H9 (cell line): ENCODE results near the gene SLC52A3. TPM values are rescaled to one million over a fixed set of nuclear protein-coding genes. Genes with fewer than 3 reads are reported as not detected.

ENCODE experiments used
- DNase-seq: peaks from one replicate; pipeline ENCODE4 v3.0.0-alpha.2; 2017
- H2AFZ ChIP-seq: one replicate; pipeline ENCODE4 v1.6.1; 2013; ENCODE audit warnings: mild to moderate bottlenecking, low read length, control low read depth, moderate library complexity
- H2AK5ac ChIP-seq: 2 replicates; pipeline ENCODE4 v1.6.1; 2013; ENCODE audit warnings: low read length, control low read depth, mixed read lengths; ENCODE audit not compliant: insufficient read length
- H2BK120ac ChIP-seq: one replicate; pipeline ENCODE4 v1.6.1; 2013; ENCODE audit warnings: low read depth, mild to moderate bottlenecking, low read length, control low read depth, inconsistent platforms; ENCODE audit not compliant: poor library complexity, severe bottlenecking
- H2BK12ac ChIP-seq: 2 replicates; pipeline ENCODE4 v1.6.1; 2013; ENCODE audit warnings: low read length, control low read depth, mixed read lengths, low read depth; ENCODE audit not compliant: insufficient read length
- H2BK15ac ChIP-seq: 2 replicates; pipeline ENCODE4 v1.6.1; 2013; ENCODE audit warnings: low read depth, low read length, control low read depth
- H2BK20ac ChIP-seq: one replicate; pipeline ENCODE4 v1.6.1; 2013; ENCODE audit warnings: low read depth, mild to moderate bottlenecking, low read length, control low read depth, inconsistent platforms; ENCODE audit not compliant: poor library complexity, severe bottlenecking
- H2BK5ac ChIP-seq: 2 replicates; pipeline ENCODE4 v1.6.1; 2013; ENCODE audit warnings: low read length, control low read depth, mixed read lengths; ENCODE audit not compliant: insufficient read length
- H3K14ac ChIP-seq: 2 replicates; pipeline ENCODE4 v1.6.1; 2013; ENCODE audit warnings: low read length, control low read depth; ENCODE audit not compliant: insufficient read depth
- H3K18ac ChIP-seq: 2 replicates; pipeline ENCODE4 v1.6.1; 2013; ENCODE audit warnings: low read depth, mild to moderate bottlenecking, mixed read lengths, low read length, control low read depth; ENCODE audit not compliant: insufficient read length
- H3K23ac ChIP-seq: 2 replicates; pipeline ENCODE4 v1.6.1; 2013; ENCODE audit warnings: low read length, control low read depth, mixed read lengths, low read depth; ENCODE audit not compliant: insufficient read length
- H3K23me2 ChIP-seq: 2 replicates; pipeline ENCODE4 v1.6.1; 2013; ENCODE audit warnings: low read depth, mild to moderate bottlenecking, mixed read lengths, low read length, control low read depth; ENCODE audit not compliant: insufficient read length, poor library complexity, severe bottlenecking
- H3K27ac ChIP-seq: 2 replicates; pipeline ENCODE4 v1.5.1; 2013; ENCODE audit warnings: low read length, control low read depth, mixed read lengths, low read depth; ENCODE audit not compliant: insufficient read length
- H3K27me3 ChIP-seq: 2 replicates; pipeline ENCODE4 v1.6.1; 2013; ENCODE audit warnings: low read length, control low read depth, inconsistent platforms; ENCODE audit not compliant: insufficient read depth
- H3K4ac ChIP-seq: 2 replicates; pipeline ENCODE4 v1.6.1; 2013; ENCODE audit warnings: low read depth, mild to moderate bottlenecking, control low read depth, inconsistent platforms, low read length, moderate library complexity
- H3K4me1 ChIP-seq: 2 replicates; pipeline ENCODE4 v1.6.1; 2013; ENCODE audit warnings: low read length, control low read depth, inconsistent platforms; ENCODE audit not compliant: insufficient read depth
- H3K4me2 ChIP-seq: 2 replicates; pipeline ENCODE4 v1.6.1; 2013; ENCODE audit warnings: low read length, control low read depth, mixed read lengths; ENCODE audit not compliant: insufficient read length, insufficient read depth
- H3K56ac ChIP-seq: 2 replicates; pipeline ENCODE4 v1.6.1; 2013; ENCODE audit warnings: low read depth, mild to moderate bottlenecking, mixed read lengths, low read length, control low read depth; ENCODE audit not compliant: insufficient read length
- H3K79me1 ChIP-seq: 2 replicates; pipeline ENCODE4 v1.6.1; 2013; ENCODE audit warnings: low read depth, mild to moderate bottlenecking, moderate library complexity, low read length, control low read depth, inconsistent platforms; ENCODE audit not compliant: insufficient read depth, poor library complexity, severe bottlenecking
- H3K79me2 ChIP-seq: 2 replicates; pipeline ENCODE4 v1.6.1; 2013; ENCODE audit warnings: low read length, control low read depth, inconsistent platforms; ENCODE audit not compliant: insufficient read depth
- H3K9ac ChIP-seq: 2 replicates; pipeline ENCODE4 v1.6.1; 2013; ENCODE audit warnings: low read length, control low read depth, mixed read lengths; ENCODE audit not compliant: insufficient read length; ENCODE audit errors: extremely low read depth
- H3K9me3 ChIP-seq: one replicate; pipeline ENCODE4 v1.6.1; 2013; ENCODE audit warnings: low read depth, low read length, inconsistent platforms; ENCODE audit not compliant: control insufficient read depth
- H3T11ph ChIP-seq: one replicate; pipeline ENCODE4 v1.6.1; 2013; ENCODE audit warnings: mild to moderate bottlenecking, low read length, control low read depth, inconsistent platforms
- H4K20me1 ChIP-seq: one replicate; pipeline ENCODE4 v1.6.1; 2013; ENCODE audit not compliant: control insufficient read depth, insufficient read length, insufficient read depth
- H4K5ac ChIP-seq: 2 replicates; pipeline ENCODE4 v1.6.1; 2013; ENCODE audit warnings: low read depth, mild to moderate bottlenecking, mixed read lengths, low read length, control low read depth; ENCODE audit not compliant: insufficient read length
- H4K8ac ChIP-seq: replicated peaks from 2 replicates; pipeline ENCODE4 v1.6.1; 2013; ENCODE audit warnings: low read length, control low read depth, mixed read lengths, low read depth; ENCODE audit not compliant: insufficient read length
- H4K91ac ChIP-seq: 2 replicates; pipeline ENCODE4 v1.6.1; 2013; ENCODE audit warnings: low read depth, mild to moderate bottlenecking, moderate library complexity, mixed read lengths, low read length, control low read depth; ENCODE audit not compliant: insufficient read length
- H3K27ac Mint-ChIP-seq, 3 experiments: 2 replicates in 2 of 3; 3 replicates in 1 of 3; pipeline ENCODE4 v1.8.0; 2020 to 2021; ENCODE audit warnings: mixed read lengths in 3 of 3, mild to moderate bottlenecking in 1 of 3, moderate library complexity in 1 of 3
- H3K27me3 Mint-ChIP-seq: 2 replicates; pipeline ENCODE4 v1.8.0; 2021; ENCODE audit warnings: low read depth, mild to moderate bottlenecking, moderate library complexity, mixed read lengths
- H3K36me3 Mint-ChIP-seq, 3 experiments: 2 replicates in 2 of 3; 3 replicates in 1 of 3; pipeline ENCODE4 v1.8.0; 2020 to 2021; ENCODE audit warnings: low read depth in 3 of 3, mixed read lengths in 3 of 3; ENCODE audit not compliant: insufficient read depth in 1 of 3
- H3K4me1 Mint-ChIP-seq, 2 experiments: 2 replicates each; pipeline ENCODE4 v1.8.0; 2020; ENCODE audit warnings: mixed read lengths in 2 of 2
- H3K4me3 Mint-ChIP-seq, 2 experiments: 2 replicates in 1 of 2; 3 replicates in 1 of 2; pipeline ENCODE4 v1.8.0; 2020 to 2021; ENCODE audit warnings: mild to moderate bottlenecking in 2 of 2, mixed read lengths in 2 of 2, moderate library complexity in 1 of 2
- H3K9me3 Mint-ChIP-seq, 2 experiments: 2 replicates in 1 of 2; 3 replicates in 1 of 2; pipeline ENCODE4 v1.8.0; 2020; ENCODE audit warnings: mild to moderate bottlenecking in 2 of 2, mixed read lengths in 2 of 2, moderate library complexity in 1 of 2
- CTCF ChIP-seq: fragments of 200-600 bp; sonication (generic); conservative IDR thresholded peaks from 3 replicates; pipeline ENCODE4 v1.8.0; 2021; ENCODE audit warnings: antibody characterized with exemption, mild to moderate bottlenecking
- WGBS: extraction: QIAGEN DNeasy Blood & Tissue Kit; methylation state at CpG from one replicate; pipeline ENCODE4 v1.1.7; 2013; ENCODE audit warnings: missing lambda C conversion rate, low lambda C conversion rate, mixed read lengths; ENCODE audit not compliant: insufficient read length; ENCODE audit errors: extremely low coverage; 5-methylcytosine and 5-hydroxymethylcytosine counted together
- total RNA-seq: library from RNA; stranded (reverse); gene quantifications from 2 replicates; pipeline ENCODE4 v1.2.1, GENCODE V29; 2021

Gene SLC52A3
- total RNA-seq, 1 experiment from 2014 or later: 3.3 TPM

- H3K23me2 ChIP-seq: no peaks in the 10 kb centered on the region
- H3T11ph ChIP-seq: no peak overlapping the region
- Mint-ChIP-seq H3K4me1 (peaks cover 30 to 37% of the 10 kb centered on the region in 2 experiments), H3K27ac (no peak overlapping the region), H3K9me3 (peaks cover 0 to 3% of the 10 kb centered on the region in 2 experiments; a peak in 2 of 5 replicates), H3K27me3 (no peaks in the 10 kb centered on the region), H3K4me3 (no peak overlapping the region), H3K36me3 (no peaks in the 10 kb centered on the region)
- H2BK120ac ChIP-seq: no peak overlapping the region
- H2BK20ac ChIP-seq: no peak overlapping the region
- no peaks in the 10 kb centered on the region for H3K79me2 ChIP-seq
- H3K4ac ChIP-seq: no peak overlapping the region
- no peak for DNase-seq
- H3K9ac ChIP-seq: no peak overlapping the region
- no peaks in the 10 kb centered on the region for H4K20me1 ChIP-seq
- H3K23ac ChIP-seq: no peak overlapping the region
- H3K9me3 ChIP-seq: no peaks in the 10 kb centered on the region
- H4K91ac ChIP-seq: no peak overlapping the region
- H3K14ac ChIP-seq: no peak overlapping the region; the same call in 1 of the 2 replicates
- H3K79me1 ChIP-seq: no peaks in the 10 kb centered on the region
- H2AFZ ChIP-seq: no peak overlapping the region
- H3K56ac ChIP-seq: no peak overlapping the region
- H2BK12ac ChIP-seq: no peak overlapping the region
- H3K4me2 ChIP-seq: no peak overlapping the region
- no peaks in the 10 kb centered on the region for H3K27me3 ChIP-seq
- H4K5ac ChIP-seq: no peak overlapping the region
- no peak overlapping the region for H3K18ac ChIP-seq
- peaks cover 5% of the 10 kb centered on the region; the same call in 1 of the 2 replicates for H3K4me1 ChIP-seq
- H2BK5ac ChIP-seq: no peak overlapping the region
- WGBS: no CpG with 5 or more reads among the region's 5 CpGs
- TF ChIP-seq CTCF: no peak
- no peak overlapping the region for H2AK5ac ChIP-seq
- no peak overlapping the region for H2BK15ac ChIP-seq
- H3K27ac ChIP-seq: no peak overlapping the region
- no peak overlapping the region for H4K8ac ChIP-seq
Measured at GRCh38 chr20:774660-775057, 6.4 kb upstream of the SLC52A3 start.
